Activated CD4-positive, alpha-beta T cell treated with anti-CD3 and anti-CD28 coated beads for 1 hour (primary cell): Measurements from ENCODE around the gene PRSS27.
"Not testable (repeated sequence)": the region's sequence is repeated elsewhere in the genome, so short reads cannot be mapped to it uniquely, and the experiment has no call there.

Experiments used
- DNase-seq: peaks from one replicate; pipeline ENCODE4 v3.0.0-alpha.2; 2020

Gene PRSS27

GRCh38 chr16:2707368-2708289 lies 12.4 kb downstream of the PRSS27 start:
- DNase-seq: no peak

- DNase-seq: no peak
These were observed 13.3 kb downstream of the PRSS27 start for GRCh38 chr16:2706611-2707311.

GRCh38 chr16:2706085-2706484 lies 13.9 kb downstream of the PRSS27 start:
- no peak for DNase-seq

- DNase-seq: no peak
These were observed 14.7 kb downstream of the PRSS27 start for GRCh38 chr16:2705351-2705750.

- DNase-seq: no peak
These were observed 15.1 kb downstream of the PRSS27 start for GRCh38 chr16:2704983-2705275.

GRCh38 chr16:2704166-2704982 lies 15.7 kb downstream of the PRSS27 start:
- DNase-seq: no peak

GRCh38 chr16:2702871-2703745 lies 16.9 kb downstream of the PRSS27 start:
- DNase-seq: no peak

- no peak for DNase-seq
These were observed 17.6 kb downstream of the PRSS27 start for GRCh38 chr16:2702438-2702825.

- no peak for DNase-seq
These were observed 18.1 kb downstream of the PRSS27 start for GRCh38 chr16:2701713-2702437.

GRCh38 chr16:2701272-2701671 lies 18.8 kb downstream of the PRSS27 start:
- no peak for DNase-seq

GRCh38 chr16:2700786-2701185 lies 19.2 kb downstream of the PRSS27 start:
- DNase-seq: no peak

GRCh38 chr16:2699791-2700600 lies 20.0 kb downstream of the PRSS27 start:
- DNase-seq: no peak

GRCh38 chr16:2698965-2699750 lies 20.9 kb downstream of the PRSS27 start:
- DNase-seq: no peak

- no peak for DNase-seq
These were observed 21.7 kb downstream of the PRSS27 start for GRCh38 chr16:2698103-2698870.

- no peak for DNase-seq
These were observed 22.5 kb downstream of the PRSS27 start for GRCh38 chr16:2697401-2697948.

- not testable (repeated sequence) for DNase-seq
These were observed 23.3 kb downstream of the PRSS27 start for GRCh38 chr16:2696601-2697250.

GRCh38 chr16:2692948-2693651 lies 26.9 kb downstream of the PRSS27 start:
- no peak for DNase-seq
